NT2/D1 (cell line): Measurements from ENCODE around the gene TBC1D21.

Source experiments
- SUZ12 ChIP-seq: IDR thresholded peaks from 2 replicates; pipeline ENCODE4 v1.6.1; 2011; ENCODE audit not compliant: insufficient read length, insufficient read depth; ENCODE audit errors: extremely low read depth
- ZNF274 ChIP-seq: IDR thresholded peaks from 2 replicates; pipeline ENCODE4 v1.6.1; 2011; ENCODE audit warnings: mild to moderate bottlenecking, low read depth, low read length

DNA sequence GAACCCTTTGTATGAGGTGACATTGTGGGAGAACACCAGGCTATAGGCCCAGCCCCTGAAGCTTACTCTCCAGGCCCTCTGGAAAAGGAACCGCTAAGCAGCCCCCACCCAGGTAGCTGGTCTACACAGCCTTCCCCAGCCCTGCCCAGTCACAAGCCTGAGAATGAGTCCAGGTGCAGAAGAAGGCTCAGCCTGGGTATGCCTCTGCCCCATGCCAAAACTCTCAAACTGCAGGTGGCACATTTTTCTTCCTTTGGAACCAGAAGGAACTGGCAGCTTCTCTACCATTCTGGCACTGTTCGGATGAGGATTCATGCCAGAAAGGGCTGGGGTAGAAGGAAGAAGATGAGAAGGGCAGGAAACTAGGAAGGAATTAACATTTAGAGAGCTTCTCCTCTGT lies 23.7 kb upstream of the TBC1D21 start:
- TF ChIP-seq ZNF274 = no peak
- no peak for TF ChIP-seq SUZ12
